GM23338 (cell line): ENCODE results near the gene OMA1.
"Not testable (repeated sequence)": the region's sequence is repeated elsewhere in the genome, so short reads cannot be mapped to it uniquely, and the experiment has no call there.

Source experiments
- CREB1 ChIP-seq: fragments of 250-450 bp; sonication (Bioruptor Pico); IDR thresholded peaks from 2 replicates; pipeline ENCODE4 v1.5.0; 2020; ENCODE audit warnings: low read depth, mild to moderate bottlenecking, moderate library complexity
- CTCF ChIP-seq, 2 experiments: fragments of 200-600 bp in 1 of 2; sonication (generic) in 1 of 2; conservative IDR thresholded peaks; 2 replicates each; pipeline versions ENCODE4 v1.5.1 to v1.6.1; 2016 to 2017; ENCODE audit warnings: antibody characterized with exemption in 2 of 2, low read depth in 2 of 2, mild to moderate bottlenecking in 2 of 2, moderate library complexity in 1 of 2
- EZH2 ChIP-seq: fragments of 200-600 bp; sonication (generic); IDR thresholded peaks from one replicate; pipeline ENCODE4 v1.8.0; 2017; ENCODE audit warnings: antibody characterized with exemption, mild to moderate bottlenecking, low read depth; ENCODE audit not compliant: unreplicated experiment
- EZH2phosphoT487 ChIP-seq: fragments of 200-600 bp; sonication (generic); IDR thresholded peaks from one replicate; pipeline ENCODE4 v1.8.1; 2018; ENCODE audit warnings: antibody characterized with exemption; ENCODE audit not compliant: unreplicated experiment
- JUNB ChIP-seq: IDR thresholded peaks from one replicate; pipeline ENCODE4 v1.6.1; 2016; ENCODE audit warnings: antibody characterized with exemption; ENCODE audit not compliant: unreplicated experiment
- NANOG ChIP-seq: IDR thresholded peaks from 2 replicates; pipeline ENCODE4 v1.6.1; 2016; ENCODE audit warnings: antibody characterized with exemption, borderline replicate concordance
- POLR2AphosphoS5 ChIP-seq: IDR thresholded peaks from 2 replicates; pipeline ENCODE4 v1.6.1; 2016; ENCODE audit warnings: antibody characterized with exemption, low read depth
- REST ChIP-seq: IDR thresholded peaks from one replicate; pipeline ENCODE4 v1.6.1; 2018; ENCODE audit warnings: antibody characterized with exemption; ENCODE audit not compliant: unreplicated experiment
- ZNF114 ChIP-seq: fragments of 250-450 bp; sonication (Bioruptor Pico); IDR thresholded peaks from 2 replicates; pipeline ENCODE4 v1.5.0; 2020; ENCODE audit warnings: mild to moderate bottlenecking, moderate library complexity
- ZNF331 ChIP-seq: fragments of 250-450 bp; sonication (Bioruptor Pico); IDR thresholded peaks from 2 replicates; pipeline ENCODE4 v1.5.0; 2020; ENCODE audit warnings: low read depth, mild to moderate bottlenecking, moderate library complexity
- ZNF462 ChIP-seq: fragments of 250-450 bp; sonication (Bioruptor Pico); IDR thresholded peaks from 2 replicates; pipeline ENCODE4 v1.5.0; 2020; ENCODE audit warnings: mild to moderate bottlenecking, moderate library complexity

- not testable (repeated sequence) for TF ChIP-seq CTCF (conservative IDR thresholded peaks at IDR 0.05; ENCODE audit: low read depth in 2 of 2); ZNF462 (CRISPR knock-in tag); EZH2; CREB1 (CRISPR knock-in tag); JUNB; POLR2AphosphoS5; NANOG; REST; ZNF331 (CRISPR knock-in tag); ZNF114 (CRISPR knock-in tag); EZH2phosphoT487
These were observed 57.6 kb downstream of the OMA1 start for GRCh38 chr1:58488914-58489313.
